HUDEP-2 (cell line): ENCODE results near the gene SLC44A2.

Source experiments
- DNase-seq, 76 experiments: peaks; one replicate each; lab custom pipeline; 2025; ENCODE audit not compliant: unreplicated experiment in 76 of 76; lab: John Stamatoyannopoulos, UW

Gene SLC44A2

DNA sequence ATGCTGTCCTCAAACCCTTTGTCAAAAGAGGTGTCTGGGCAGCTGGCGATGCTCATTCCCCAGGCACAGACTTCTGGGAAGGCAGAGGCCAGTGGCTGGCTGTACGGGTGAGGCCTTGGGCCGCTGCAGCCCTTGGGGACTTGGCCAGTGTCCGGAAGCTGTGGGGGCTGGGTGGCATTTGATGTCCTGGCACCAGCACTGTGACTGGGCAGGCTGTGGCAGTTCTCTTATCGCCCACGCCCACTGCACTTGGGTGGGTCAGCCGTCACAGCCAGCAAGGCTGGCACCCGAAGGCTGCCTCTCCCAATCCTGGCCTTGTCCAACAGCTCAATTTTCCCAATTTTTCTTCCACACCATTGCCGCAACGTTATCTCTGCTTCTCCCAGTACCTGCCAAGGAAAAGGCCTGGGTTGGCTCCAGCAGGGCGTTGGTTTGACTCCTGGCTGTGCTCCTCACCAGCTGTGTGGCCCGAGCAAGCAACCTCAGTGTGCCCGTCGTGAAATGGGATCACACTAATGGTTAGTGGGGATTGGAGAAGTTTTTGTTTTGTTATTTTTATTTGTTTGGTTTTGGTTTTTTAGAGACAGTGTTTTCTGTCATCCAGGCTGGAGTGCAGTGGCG is 12.7 kb upstream of the SLC44A2 start:
- peak in 75 of 76 experiments; percentile 43 to 98 (median 84) for DNase-seq

DNA sequence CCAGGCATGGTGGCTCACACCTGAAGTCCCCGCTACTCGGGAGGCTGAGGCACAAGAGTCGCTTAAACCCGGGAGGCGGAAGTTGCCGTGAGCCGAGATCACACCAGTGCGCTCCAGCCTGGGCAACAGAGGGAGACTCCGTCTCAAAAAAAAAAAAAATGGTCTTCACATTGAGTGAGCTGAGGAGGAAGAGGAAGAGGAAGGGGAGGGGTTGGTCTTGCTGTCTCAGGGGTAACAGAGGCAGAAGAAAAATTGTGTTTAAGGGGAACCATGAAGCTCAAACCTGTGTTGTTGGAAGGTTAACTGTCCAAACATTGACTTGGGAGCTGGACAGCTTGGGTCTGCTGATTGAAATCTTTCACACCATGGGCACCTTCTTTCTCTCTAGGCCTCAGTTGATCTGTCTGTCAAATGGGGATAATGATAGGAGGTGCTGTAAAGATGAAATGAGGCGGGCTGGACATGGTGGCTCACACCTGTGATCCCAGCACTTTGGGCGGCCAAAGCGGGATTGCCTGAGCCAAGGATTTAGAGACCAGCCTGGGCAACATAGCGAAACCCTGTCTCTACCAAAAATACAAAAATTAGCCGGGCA is 9.8 kb upstream of the SLC44A2 start:
- no peak for DNase-seq

DNA sequence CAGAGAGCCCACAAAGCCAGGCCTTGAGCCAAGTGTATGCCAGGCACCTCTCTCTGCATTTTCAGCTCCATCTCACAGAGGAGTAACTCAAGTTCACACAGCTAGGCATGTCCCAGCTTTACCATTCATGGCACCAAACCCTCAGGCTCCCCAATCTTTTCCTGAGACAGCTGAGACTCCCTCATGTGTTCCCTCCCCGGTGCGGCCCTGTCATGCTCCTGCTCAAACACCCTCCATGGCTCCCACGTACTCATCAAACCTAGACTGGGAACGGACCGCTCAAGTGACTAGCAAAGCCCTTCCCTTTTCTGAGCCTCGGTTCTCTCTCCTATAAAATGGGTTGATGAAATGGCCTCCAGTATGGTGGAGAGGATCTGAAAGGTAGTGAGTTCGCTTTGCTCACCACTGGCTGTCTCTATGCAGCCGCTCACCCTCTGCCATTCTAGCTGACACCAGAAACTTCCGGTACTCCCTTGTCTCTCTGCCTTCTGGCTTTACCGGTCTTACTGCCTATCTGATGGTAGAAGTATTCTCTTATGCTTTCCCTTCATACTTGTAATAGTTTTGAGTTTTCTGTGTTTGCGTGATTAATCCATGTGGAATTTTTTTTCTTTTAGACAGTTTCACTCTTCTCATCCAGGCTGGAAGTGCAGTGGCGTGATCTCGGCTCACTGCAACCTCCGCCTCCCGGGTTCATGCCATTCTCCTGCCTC is 7.8 kb upstream of the SLC44A2 start:
- DNase-seq, result peak in 17 of 76 experiments; percentile 44 to 97 (median 72)

DNA sequence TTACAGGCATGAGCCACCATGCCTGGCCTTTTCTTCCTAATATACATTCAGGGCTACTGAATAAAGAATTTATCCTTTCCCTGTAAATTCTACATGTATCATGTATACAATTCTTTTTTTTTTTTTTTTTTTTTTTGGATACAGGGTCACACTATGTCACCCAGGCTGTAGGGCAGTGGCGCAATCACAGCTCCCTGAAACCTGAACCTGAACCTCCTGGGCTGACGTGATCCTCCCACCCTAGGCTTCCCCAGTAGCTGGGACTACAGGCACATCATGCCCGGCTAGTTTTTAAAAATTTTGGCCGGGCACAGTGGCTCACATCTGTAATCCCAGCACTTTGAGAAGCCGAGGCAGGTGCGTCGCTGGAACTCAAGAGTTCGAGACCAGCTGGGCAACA is 6.5 kb upstream of the SLC44A2 start:
- no peak for DNase-seq

- no peak for DNase-seq
Measured at GRCh38 chr19:10620786-10621185, 4.6 kb upstream of the SLC44A2 start.

- DNase-seq, result no peak
Measured at GRCh38 chr19:10621966-10622365, 3.4 kb upstream of the SLC44A2 start.

- DNase-seq, result no peak
Measured at GRCh38 chr19:10624585-10624984, 768 bp upstream of the SLC44A2 start.

- DNase-seq, result no peak
Measured at GRCh38 chr19:10625762-10626138, 397 bp downstream of the SLC44A2 start.

DNA sequence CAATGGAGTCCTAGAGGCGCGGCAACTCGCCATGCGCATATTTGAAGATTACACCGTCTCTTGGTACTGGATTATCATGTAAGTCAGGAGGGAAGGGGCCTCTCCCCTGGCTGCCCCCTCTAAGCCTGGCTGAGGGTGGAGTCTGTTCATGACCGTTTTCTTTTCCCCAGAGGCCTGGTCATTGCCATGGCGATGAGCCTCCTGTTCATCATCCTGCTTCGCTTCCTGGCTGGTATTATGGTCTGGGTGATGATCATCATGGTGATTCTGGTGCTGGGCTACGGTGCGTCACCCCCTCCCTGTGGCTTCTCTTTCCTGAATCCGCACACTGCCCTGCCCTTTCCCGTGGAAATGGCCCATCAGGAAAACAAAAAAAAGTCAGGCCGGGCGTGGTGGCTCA is 6.5 kb downstream of the SLC44A2 start:
- DNase-seq, result no peak

DNA sequence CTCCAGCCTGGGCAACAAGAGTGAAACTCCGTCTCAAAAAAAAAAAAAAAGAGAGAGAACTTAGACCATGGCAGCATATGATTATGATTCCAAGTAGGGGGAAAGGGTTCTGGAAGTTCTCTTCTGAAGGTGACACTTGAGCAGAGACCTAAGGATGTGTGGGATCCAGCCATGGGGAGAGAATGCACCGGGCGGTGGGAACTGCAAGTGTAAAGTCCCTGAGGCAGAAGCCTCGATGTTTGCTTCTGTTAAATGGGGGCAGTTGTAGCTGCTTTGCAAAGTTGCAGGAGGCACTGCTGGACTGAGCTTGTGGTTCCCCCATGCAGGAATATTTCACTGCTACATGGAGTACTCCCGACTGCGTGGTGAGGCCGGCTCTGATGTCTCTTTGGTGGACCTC is 9.1 kb downstream of the SLC44A2 start:
- DNase-seq, result no peak

DNA sequence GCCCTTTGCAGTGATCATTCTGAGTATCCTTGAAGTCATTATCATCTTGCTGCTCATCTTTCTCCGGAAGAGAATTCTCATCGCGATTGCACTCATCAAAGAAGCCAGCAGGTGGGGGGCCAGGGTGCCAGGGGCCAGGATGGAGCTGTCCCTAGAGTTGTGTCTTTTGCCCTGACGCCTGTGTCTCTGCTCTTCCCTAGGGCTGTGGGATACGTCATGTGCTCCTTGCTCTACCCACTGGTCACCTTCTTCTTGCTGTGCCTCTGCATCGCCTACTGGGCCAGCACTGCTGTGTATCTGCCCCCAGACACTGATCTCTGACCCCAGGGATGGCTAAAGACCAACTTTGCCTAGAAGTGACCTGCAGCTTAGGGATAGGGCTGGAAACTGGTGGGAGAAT is 9.6 kb downstream of the SLC44A2 start:
- no peak for DNase-seq

- no peak for DNase-seq
Measured at GRCh38 chr19:10636304-10636972, 11.1 kb downstream of the SLC44A2 start.

- DNase-seq, result no peak
Measured at GRCh38 chr19:10637894-10638293, 12.5 kb downstream of the SLC44A2 start.

GRCh38 chr19:10639836-10640235 is 14.5 kb downstream of the SLC44A2 start:
- no peak for DNase-seq

GRCh38 chr19:10640361-10640760 is 15.0 kb downstream of the SLC44A2 start:
- no peak for DNase-seq

- DNase-seq, result no peak
Measured at GRCh38 chr19:10641248-10641647, 15.9 kb downstream of the SLC44A2 start.

DNA sequence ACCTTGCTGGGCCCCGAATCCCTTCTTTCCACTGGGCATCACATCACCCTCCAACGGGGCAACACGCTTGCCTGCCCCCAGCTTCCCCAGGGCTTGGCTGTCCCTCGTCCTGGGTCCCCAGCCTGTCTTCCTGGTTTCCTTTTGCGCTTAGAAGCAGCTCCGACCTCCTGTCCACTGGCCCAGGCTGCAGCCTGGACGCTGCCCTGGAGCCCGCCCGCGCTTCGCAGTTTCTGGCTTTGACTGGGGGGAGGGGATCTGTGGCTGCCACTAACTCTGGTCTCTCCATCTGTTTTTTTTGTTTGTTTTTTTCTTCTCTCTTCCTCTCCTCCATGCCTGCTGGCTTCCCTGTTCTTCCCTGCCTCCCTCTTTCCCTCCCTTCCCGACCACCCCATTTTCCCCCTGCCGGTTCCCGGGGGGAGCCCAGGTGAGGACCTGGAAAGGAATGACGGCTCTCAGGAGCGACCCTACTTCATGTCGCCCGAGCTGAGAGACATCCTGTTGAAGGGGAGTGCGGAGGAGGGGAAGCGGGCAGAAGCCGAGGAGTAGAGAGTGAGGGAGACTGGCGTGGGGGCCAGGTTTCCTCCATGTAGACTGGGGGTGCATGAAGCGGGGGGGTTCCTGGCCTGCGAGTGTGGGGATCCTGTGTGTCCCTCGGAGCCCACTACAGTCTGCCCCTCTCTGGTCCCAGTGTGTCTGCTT is 17.3 kb downstream of the SLC44A2 start:
- no peak for DNase-seq

- DNase-seq, result no peak
Measured at GRCh38 chr19:10643172-10643967, 18.0 kb downstream of the SLC44A2 start.

GRCh38 chr19:10643968-10644259 is 18.6 kb downstream of the SLC44A2 start:
- DNase-seq, result no peak

DNA sequence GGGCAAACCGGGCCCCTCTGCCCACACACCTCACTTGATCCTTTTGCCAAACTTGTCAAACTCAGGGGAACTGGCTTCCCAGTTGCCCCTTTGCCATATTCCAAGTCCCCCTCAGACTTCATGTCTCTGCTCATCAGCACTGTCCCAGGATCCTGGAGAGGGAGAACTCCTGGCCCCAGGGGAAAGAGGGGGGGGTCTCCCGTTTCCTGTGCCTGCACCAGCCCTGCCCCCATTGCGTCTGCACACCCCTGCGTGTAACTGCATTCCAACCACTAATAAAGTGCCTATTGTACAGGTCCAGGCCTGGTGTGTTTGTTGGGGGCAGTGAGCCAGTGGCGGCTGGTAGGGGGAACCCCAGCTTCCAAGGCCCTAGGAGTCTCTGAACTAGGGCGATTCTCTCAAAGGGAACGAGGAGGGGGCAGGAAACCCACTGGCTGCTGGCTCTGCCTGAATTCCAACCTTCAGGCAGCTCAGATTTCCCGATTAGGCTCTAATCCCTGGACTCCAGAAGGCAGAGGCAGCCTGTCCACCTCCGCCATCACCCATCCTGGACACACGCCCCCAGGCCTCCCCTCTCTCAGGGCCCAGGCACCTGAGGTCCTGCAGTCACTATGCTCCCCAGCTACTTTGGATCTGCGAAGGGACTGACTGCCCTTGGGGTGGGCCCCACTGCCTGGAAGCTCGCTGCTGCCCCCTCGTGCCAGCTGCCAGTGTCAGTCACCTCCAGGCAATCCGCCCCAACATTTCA is 19.1 kb downstream of the SLC44A2 start:
- peak in 73 of 76 experiments; percentile 25 to 94 (median 77) for DNase-seq
